GM18907 (cell line): ENCODE data around the gene GNAI3.
A peak's percentile ranks its signal among the peaks of the same experiment; 100 is the strongest.

ENCODE experiments used
- ATAC-seq: cut with Tn5 transposase; IDR thresholded peaks from one replicate; pipeline ENCODE4 v1.9.1; 2021; ENCODE audit warnings: mild to moderate bottlenecking, moderate library complexity; ENCODE audit not compliant: unreplicated experiment

Gene GNAI3

GRCh38 chr1:109548321-109549267 lies at the start of gene GNAI3:
GNAI3 (plus strand) TSS chr1:109548615; CDS start chr1:109548721, 106 bp downstream.
- peak; percentile 90 for ATAC-seq

- ATAC-seq, result no peak
Measured at GRCh38 chr1:109499081-109499480, 49.3 kb upstream of the GNAI3 start.

GRCh38 chr1:109499661-109500536 lies 48.5 kb upstream of the GNAI3 start:
- ATAC-seq, result no peak

GRCh38 chr1:109500941-109501381 lies 47.5 kb upstream of the GNAI3 start:
- no peak for ATAC-seq

- ATAC-seq, result no peak
Measured at GRCh38 chr1:109501644-109502363, 46.6 kb upstream of the GNAI3 start.

GRCh38 chr1:109502364-109502851 lies 46.0 kb upstream of the GNAI3 start:
- ATAC-seq, result no peak

GRCh38 chr1:109503935-109504334 lies 44.5 kb upstream of the GNAI3 start:
- ATAC-seq, result no peak

GRCh38 chr1:109504974-109505373 lies 43.4 kb upstream of the GNAI3 start:
- ATAC-seq, result no peak

- ATAC-seq, result no peak
Measured at GRCh38 chr1:109508001-109508872, 40.2 kb upstream of the GNAI3 start.

GRCh38 chr1:109508873-109509175 lies 39.6 kb upstream of the GNAI3 start:
- ATAC-seq, result no peak

GRCh38 chr1:109509176-109510134 lies 39.0 kb upstream of the GNAI3 start, which contains the start of gene AMIGO1:
AMIGO1 (minus strand) TSS chr1:109509727; CDS start chr1:109508912, 815 bp downstream.
- ATAC-seq, result no peak

GRCh38 chr1:109513110-109513710 lies 35.2 kb upstream of the GNAI3 start:
- no peak for ATAC-seq

- no peak for ATAC-seq
Measured at GRCh38 chr1:109514846-109515245, 33.6 kb upstream of the GNAI3 start.

- ATAC-seq, result no peak
Measured at GRCh38 chr1:109516872-109517271, 31.5 kb upstream of the GNAI3 start.

- ATAC-seq, result no peak
Measured at GRCh38 chr1:109517337-109517736, 31.1 kb upstream of the GNAI3 start.

GRCh38 chr1:109521002-109521951 lies 27.1 kb upstream of the GNAI3 start:
- no peak for ATAC-seq

- no peak for ATAC-seq
Measured at GRCh38 chr1:109522026-109522425, 26.4 kb upstream of the GNAI3 start.
